GF-D8 (cell line): ENCODE measurements around the gene RAPGEF6.
"Not testable (repeated sequence)": the region's sequence is repeated elsewhere in the genome, so short reads cannot be mapped to it uniquely, and the experiment has no call there.

Experiments
- DNase-seq: peaks from one replicate; lab custom pipeline; 2025; lab: John Stamatoyannopoulos, UW

RAPGEF6 gene

DNA sequence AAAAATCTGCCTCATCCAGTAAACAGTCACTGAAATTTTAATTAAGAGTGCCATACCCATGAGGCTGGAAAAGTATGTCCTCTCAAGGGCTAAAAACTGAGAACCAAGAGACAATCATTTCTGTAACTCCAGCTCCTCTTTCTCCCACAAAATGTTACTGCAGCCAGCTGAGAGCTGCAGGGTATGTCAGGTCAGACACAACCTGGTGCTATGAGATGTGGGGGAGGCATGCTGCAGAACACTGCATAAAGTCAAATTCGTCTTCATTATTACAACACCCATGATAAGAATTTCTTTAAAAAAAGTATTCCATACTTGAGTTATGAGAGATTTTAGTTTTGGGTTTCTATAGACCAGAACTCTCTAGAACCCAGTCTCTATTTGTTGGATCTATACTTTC lies 209.0 kb downstream of the RAPGEF6 start:
- DNase-seq = no peak

DNA sequence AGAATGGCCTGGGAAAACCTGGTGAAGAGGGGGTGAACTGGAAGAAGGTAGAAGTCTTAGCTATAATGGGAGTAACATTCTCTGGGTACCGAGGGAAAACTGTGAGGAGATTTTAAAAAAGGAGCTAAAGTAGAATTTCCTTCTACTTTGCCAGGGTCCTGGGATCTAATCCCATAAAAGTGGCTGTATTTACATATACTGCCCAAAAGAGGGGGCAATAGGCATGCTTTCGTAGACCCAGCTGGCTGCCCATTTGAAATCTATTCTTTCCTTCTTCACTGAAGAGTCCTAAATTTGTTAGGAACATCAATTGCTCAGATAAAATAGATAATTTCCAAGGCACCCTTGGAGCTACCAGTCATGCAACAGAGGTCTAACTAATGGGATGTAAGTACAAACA lies 212.0 kb downstream of the RAPGEF6 start:
- DNase-seq = no peak

DNA sequence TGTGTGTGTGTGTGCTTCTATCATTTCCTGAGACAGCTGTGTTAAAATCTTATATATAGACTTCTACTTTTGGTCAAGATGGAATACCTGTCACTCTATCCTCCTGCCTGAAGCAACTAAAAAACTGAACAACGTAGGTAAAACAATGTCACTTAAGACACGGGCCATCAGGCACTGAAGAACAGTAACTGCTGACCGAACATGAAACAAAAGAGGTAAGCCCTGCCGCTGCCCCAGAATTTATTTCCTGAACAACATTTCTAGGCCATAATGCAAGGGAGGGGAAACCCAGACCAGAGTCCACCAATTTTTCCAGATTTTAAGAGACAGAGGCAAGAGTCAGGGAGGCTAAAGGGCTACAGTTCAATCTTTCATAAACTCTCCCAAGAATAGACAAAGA lies 215.2 kb downstream of the RAPGEF6 start:
- DNase-seq = no peak

DNA sequence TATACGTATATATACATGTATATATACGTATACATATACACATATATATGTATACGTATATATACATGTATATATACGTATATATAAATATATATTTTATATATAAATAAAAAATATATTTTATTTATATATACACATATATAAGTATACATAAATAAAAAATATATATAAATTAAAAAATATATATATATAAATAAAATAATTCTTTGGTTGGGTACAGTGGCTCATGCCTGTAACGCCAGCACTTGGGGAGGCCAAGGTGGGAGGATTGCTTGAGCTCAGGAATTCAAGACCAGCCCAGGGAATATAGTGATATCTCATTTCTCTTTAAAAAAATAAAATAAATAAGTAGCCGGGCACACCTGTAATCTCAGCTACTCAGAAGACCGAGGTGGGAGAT lies 216.2 kb downstream of the RAPGEF6 start:
- no peak for DNase-seq

DNA sequence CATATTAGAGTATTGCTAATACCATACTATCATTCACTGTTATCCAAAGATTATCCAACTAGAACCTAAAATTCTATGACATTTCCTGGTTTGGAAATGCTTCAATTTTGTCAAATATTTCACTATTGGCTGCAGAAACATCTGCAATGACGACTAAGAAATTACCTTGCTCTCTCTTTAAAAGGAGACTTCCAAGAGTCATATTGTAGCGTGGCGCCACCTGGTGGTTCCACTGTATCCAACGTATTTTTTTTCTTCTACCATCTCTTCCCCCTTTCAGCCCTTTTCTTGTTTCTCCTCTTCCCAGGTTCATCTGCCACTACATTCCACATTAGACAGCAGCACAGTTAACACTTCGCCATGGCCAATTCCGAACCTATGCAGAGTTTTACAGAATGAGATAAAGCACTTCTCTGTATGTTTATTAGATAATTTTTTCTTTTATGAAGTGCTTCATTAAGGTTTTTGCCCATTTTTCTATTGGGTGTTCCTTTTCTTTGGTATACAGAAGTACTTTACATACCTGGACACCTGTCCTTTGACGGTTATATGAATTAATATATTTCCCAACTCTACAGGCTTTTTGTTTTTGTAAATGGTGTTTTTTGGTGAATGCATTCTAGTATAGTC lies 217.7 kb downstream of the RAPGEF6 start:
- peak; percentile 17 for DNase-seq

DNA sequence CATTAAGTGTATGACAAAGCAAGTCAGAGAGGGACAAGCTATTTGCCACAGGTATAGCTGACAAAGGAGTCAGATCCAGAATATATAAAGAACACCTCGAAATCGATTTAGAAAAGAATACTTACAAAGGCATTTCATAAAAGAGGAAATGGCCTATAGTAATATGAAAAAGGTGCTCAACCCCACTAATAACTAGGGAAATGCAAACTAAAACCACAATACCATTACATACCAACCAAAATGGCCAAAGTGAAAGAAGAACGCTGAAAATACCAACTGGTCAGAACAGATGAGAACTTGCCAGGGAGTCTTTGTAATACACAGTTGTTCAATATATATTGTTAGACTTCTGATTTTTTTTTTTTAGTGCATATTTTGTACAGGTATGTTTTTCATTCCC lies 218.3 kb downstream of the RAPGEF6 start:
- DNase-seq = no peak

DNA sequence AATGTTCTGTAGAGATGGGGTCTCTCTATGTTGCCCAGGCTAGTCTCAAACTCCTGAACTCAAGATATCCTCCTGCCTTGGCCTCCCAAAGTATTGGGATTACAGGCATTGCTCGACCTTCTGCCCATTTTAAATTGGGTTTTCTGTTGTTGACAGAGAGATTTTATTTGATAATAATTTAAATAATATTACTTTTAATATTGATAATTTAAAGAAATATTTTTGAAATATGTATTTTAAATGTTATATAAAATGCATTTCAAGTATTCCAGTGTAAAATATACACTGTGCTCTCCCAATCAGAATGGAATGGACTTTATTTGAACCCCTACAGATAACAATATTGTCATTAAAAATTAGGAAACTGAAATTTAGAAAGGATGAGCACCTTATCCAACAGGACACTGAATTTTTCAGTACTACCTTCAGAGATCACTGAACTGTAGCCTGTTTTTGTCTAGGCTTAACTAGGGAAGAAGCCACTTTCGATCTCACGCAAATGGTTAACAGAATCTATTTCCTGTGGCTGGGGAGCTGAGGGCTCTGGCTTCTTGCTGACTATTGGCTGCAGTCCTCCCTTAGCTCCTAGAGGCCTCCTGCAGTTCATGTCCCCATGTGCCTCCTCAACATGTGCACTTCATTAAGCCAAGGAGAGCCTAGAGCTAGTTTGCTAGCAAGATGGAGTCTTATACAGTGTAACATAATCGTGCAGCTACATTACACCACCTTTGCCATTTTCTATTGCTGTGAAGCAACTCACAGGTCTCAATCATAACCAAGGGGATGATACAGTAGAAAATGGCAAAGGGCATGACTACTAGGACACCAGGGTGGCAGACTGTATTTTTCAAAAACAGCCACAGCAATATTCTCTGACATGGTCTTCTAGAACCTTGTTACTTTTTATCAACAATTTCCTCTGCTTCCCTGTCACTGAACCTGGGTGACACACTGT lies 221.1 kb downstream of the RAPGEF6 start:
- DNase-seq = no peak

DNA sequence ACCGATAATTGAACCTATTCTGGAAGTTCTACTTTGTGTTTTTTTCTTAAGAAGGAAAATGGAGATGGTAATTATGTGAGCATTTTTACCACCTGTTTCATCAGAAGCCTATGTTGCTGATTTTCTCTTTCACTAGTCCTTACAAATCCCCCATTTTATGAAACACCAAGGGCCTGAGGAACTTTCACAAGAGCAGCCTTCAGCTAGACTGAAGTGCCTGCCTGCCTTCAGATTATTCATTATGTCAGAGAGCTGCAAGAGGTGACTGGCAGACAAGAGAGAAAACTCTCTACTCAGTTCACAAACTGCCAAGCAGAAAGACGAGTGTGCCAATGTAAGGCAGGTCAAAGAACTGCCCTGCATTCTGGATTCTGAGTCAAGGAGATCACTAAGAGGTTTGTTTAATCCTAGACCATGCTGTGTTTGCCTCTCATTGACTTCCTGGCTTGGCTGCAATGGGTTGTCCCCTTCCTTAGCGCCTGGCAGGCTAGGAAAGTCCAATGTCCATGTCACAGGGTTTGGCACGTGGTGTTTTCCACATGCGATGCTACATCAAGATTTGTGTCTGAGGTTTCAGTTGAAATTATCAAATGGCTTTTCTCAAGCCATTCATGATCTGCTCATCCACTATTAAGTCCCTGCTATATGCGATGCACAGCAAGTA lies 227.9 kb downstream of the RAPGEF6 start:
- DNase-seq = no peak

DNA sequence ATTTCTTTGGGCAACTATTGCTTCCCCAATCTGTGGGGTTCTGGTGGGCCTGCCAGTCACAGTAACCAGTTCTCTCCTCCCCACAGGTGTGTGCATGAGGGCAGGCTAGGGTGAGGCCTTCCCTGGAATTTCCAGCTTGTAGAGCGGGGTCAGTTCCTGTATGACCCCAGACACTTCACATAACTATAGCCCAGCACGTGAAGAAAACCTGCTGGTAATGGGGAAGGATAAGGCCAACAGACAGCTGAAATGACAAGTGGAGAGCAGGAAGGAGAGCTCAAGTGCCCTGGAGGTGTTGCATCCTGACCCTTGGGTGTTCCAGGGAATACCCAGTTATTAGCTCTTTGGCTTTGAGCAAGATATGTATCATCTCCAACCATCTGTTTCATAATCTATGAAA lies 229.0 kb downstream of the RAPGEF6 start:
- DNase-seq = no peak

DNA sequence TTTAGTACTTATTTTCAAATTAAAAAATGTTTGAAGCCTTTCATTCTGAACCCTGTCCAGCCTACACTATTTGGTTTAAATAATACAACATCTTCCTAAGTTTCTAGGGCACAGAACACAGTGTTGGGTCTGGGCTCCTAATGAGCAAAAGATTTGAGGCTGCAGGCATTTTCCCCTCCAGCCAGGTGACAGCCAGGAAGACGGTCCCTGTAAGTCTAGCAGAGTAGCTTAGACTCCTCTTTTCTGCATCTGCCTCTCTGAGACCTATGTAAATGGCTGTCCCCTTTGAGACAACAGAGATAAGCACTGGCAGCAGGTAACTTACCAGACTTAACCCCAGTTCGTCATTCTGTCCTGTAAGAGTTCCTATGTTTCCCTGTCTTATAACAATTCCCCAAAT lies 229.4 kb downstream of the RAPGEF6 start:
- DNase-seq = no peak

DNA sequence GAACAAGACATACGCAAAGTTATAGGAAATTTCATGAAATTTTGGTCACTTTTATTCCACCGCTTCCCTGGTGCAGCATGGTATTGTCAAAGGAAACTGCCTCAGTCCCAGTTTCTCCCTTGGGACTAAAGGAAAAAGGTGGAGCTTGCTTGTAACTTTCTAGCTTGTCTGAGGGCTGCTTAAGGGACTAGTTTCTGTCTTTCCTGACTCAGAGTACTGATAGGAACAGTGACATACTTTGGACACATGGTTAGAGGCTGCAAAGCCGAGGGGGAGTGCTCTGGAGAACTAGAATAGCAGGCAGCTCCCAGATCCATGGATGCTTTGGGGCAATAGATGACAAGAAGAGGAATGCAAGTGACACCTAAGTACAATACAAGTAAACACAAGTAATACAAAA lies 234.4 kb downstream of the RAPGEF6 start:
- no peak for DNase-seq

DNA sequence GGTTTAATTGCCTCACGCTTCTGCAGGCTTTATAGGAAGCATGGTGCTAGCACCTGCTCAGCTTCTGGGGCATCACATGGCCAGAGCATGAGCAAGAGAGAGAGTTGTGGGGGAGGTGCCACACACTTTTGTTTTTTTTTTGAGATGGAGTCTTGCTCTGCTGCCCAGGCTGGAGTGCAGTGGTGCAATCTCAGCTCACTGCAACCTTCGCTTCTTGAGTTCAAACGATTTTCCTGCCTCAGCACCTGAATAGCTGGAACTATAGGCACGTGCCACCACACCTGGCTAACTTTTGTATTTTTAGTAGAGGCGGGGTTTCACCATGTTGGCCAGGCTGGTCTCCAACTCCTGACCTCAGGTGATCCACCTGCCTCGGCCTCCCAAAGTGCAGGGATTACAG lies 236.0 kb downstream of the RAPGEF6 start:
- DNase-seq = not testable (repeated sequence)

DNA sequence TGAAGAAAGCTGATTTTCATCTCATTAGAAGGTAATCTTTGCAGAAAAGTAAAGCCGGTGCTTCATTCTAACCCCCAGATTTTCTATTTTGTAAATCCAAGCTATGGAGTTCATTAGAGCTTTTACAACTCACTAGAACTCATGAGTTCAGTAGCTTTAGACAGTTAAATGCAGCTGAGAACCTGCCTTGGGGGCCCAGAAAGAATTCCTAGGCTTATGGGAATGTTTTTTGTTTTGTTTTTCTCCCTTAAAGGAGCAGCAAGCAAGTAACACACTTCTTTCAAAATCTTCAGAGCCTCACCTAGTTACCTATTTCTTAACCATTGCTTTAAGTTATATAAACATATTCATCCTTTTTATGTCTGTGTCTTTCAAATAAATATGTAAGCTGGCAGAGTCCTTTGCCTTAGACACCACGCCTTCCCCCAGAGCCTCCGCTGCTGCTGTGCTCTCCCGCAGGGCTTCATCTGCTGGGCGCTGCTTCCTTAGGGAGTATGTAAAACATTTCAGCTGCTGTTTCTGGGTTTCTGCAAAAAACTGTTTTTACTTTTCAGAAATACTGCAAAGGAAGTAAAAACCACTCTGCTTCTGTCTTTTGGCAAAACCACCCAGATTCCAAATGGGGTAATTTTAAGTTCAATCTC lies 238.3 kb downstream of the RAPGEF6 start:
- DNase-seq = no peak

DNA sequence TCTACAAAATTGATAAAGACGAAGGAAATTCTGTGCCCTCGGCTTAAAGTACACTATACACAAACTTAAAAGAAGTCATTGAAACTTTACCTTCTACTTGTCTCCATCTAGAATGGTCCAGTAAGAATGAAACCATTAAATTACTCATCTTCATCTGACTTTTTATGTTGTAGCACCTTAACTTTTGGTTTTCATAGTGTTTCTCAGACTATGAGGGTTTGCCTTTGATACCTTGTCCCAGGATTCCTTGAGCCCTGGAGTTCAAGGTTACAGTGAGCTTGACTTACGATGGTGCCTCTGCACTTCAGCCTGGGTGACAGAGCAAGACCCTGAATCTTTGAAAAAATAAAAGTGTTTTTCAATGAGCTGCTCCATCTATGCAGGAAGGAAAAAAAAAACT lies 239.0 kb downstream of the RAPGEF6 start:
- DNase-seq = no peak

DNA sequence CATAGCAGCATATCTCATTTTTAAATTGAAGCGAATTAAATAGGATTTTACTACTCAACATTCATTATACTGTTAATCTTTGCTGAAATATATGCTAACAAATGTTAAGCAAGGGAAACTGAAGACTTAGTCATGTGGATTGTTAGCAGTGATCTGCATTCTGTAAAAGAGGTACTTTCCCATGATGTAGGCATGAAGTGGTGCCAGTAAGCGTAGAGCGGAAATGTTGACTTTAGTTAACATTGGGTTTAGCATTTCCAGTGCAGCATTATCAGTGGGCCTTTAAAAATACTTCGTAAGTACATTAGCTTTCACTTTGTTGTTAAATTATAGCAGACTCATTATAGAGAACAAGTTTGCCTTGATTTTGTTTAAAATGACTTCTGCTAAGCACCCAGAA lies 240.9 kb downstream of the RAPGEF6 start:
- no peak for DNase-seq

DNA sequence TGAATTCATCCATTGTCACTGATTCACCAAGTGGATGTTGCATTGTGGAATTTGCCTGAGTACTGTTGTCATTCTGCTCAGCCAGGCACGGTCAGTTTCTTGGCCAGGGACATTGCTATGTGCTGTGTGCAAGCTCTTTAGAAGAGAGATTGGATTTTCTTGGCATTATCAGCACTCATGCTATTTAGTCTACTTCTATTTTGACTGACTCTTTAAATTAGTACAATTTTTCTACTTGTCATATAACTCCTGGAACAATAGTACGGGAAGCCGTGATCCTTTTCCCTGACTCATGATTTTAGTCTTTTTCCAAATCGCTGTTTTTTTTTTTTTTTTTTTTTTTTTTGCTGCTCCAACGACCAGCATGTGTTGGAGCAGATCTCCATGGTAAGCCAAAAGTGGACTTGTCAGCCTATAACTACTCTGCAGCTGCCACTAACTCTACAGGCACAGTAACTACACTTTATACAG lies 241.5 kb downstream of the RAPGEF6 start:
- DNase-seq = no peak

DNA sequence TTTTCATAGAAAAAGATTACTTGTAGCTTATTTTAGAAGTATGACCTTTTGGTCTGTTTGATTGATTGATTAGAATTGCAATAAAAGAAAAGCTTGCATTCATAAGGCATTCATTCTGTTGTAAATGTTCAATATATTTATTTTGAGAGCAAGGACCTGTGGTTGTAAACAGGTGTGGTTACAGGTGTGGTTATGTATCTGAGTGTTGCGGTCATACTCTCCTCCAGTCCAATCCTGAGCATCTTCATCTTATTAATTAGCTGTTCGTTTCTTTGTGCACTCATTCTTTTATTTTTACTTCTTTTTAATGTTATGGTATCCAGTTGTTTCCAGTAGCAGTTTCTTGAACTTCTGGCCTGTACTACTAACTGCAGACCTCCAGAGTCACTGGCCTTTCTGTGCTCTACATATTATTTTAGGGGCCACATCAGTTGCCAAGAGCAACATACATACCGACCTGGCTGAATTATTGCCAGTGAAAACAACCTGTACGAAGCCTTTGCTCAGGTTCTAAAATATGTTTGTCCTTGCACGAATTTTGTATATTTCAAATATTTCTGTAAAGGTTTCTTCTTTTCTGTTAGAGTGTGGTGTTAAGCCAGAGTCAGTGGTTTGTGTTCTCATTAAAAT lies 242.4 kb downstream of the RAPGEF6 start:
- no peak for DNase-seq

DNA sequence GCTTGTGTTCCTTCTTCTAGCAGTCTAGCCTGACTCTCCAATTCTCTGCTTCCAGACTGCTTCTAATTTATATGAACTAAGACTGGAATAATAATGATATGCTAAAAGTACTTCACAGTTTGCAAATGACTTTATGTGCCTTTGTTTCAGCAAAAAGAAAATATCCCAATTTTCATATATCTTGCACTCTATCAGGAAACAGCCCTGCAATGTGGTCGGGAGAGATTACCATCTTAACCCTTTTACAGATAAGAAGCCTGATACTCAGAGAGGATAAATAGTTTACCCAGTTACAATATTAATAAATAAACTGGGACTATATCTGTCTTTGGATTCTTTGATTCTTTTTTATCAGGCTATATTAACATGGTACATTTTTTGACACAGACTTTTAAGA lies 245.2 kb downstream of the RAPGEF6 start:
- DNase-seq = no peak

DNA sequence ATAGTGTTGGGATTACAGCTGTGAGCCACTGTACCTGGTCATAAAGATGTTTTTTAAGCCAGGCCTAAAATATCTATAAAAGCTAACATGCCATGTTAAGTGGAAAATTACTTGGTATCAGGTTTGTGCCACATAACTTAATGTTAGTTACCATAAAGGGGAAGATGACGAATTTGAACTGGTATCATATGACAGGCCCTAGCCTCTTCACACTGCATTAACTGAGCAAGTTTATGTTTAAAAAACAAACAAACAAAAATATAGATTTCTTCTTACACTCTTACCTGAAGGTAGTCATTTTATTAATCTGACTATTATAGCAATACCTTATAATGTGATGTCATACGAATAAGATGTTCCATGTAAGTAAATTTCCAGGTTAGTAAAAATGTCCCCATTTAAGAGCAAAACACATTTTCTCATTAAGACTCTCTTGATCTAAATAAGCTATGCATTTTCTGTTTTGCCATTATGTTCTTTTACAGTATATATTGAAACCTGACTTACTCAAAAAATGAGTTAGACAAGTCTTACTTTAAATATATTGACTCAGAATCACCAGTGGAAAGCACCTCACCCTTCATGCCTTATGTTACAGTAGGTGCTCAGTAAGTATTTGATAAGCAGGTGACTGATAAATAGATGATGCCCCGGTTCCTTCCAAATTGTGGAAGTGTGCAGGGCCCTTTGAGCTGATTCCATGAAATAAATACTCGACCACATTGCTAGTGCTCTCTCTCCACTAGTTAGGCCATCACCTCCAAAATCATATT lies 245.7 kb downstream of the RAPGEF6 start:
- no peak for DNase-seq

DNA sequence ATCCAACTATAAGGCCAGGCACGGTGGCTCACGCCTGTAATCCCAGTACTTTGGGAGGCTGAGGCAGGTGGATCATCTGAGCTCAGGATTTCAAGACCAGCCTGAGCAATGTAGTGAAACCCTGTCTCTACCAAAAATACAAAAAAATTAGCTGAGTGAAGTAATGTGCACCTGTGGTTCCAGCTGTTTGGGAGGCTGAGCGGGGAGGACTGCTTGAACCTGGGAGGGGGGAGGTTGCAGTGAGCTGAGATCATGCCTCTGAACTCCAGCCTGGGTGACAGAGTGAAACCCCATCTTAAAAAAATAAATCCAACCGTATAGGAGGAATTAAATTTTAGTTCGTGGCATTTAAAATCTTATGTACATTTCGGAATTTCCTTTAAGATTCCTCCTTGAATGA lies 247.8 kb downstream of the RAPGEF6 start:
- DNase-seq = no peak

DNA sequence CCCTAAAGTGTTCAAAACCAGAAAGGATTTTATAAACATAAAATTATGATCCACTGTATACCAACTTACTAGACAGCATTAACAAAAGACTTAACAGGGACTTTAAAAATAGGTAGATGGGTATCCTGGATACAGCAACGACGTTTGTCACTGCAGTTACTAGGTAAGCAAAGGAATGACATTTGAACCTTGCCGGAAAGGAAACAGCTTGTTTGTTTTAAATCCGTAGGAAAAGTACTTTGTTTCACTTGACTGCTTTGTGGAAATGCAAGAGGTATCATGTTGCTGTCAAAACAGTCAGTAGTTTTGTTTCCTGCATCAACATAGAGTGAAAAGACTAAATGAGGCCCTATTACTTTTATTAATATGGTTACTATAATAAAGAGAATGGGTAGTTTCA lies 248.2 kb downstream of the RAPGEF6 start:
- DNase-seq = no peak
